Measurements from ENCODE around the gene ACIN1. TPM values are rescaled to one million over a fixed set of nuclear protein-coding genes. Genes with fewer than 3 reads are reported as not detected.
A peak's percentile ranks its signal among the peaks of the same experiment; 100 is the strongest.

Gene ACIN1
- total and polyA plus RNA-seq, 9 of the 15 experiments (the other 6 are each of a cell fraction or from before 2014, with no cell fraction given) = 5.0 to 196 (median 129) TPM

GRCh38 chr14:23021434-23021833 is 73.5 kb downstream of the ACIN1 start (continued):
- TF ChIP-seq ZNF277 (CRISPR knock-in tag; IDR thresholded peaks at IDR 0.05; ENCODE audit: borderline replicate concordance) = no peak
- TF ChIP-seq MAX (CRISPR knock-in tag; IDR thresholded peaks at IDR 0.05) = no peak
- peak; percentile 4; the same call in 1 of the 2 replicates for TF ChIP-seq EGR1 (conservative IDR thresholded peaks at IDR 0.05)
- TF ChIP-seq MAFK (IDR thresholded peaks at IDR 0.05; ENCODE audit: low read length) = no peak
- TF ChIP-seq TFAP4 (CRISPR knock-in tag; IDR thresholded peaks at IDR 0.05; ENCODE audit: borderline replicate concordance) = no peak
- 0 out of 4 replicates have a peak, but pooled peaks of 1 of the 2 experiments have one; percentile 48 for TF ChIP-seq FOXK2 (conservative IDR thresholded peaks at IDR 0.05 in 1 of 2, IDR thresholded peaks at IDR 0.05 in 1 of 2; ENCODE audit: low read depth in 2 of 2)
- no peak for TF ChIP-seq KLF10 (CRISPR knock-in tag; IDR thresholded peaks at IDR 0.05)
- TF ChIP-seq KDM1A (IDR thresholded peaks at IDR 0.05) = peak in 1 of 2 experiments; percentile 16; a peak in 1 of 4 replicates
- TF ChIP-seq POLR2B (IDR thresholded peaks at IDR 0.05; ENCODE audit: low read depth, partially characterized antibody) = peak; percentile 20
- TF ChIP-seq ARID1B (IDR thresholded peaks at IDR 0.05) = no peak
- TF ChIP-seq RCOR1 (IDR thresholded peaks at IDR 0.05; ENCODE audit: borderline replicate concordance in 1 of 2, low read depth in 2 of 2, low read length in 2 of 2) = no peak
- TF ChIP-seq SMAD4 (CRISPR knock-in tag; conservative IDR thresholded peaks at IDR 0.05) = no peak
- TF ChIP-seq ZNF77 (CRISPR knock-in tag; IDR thresholded peaks at IDR 0.05) = no peak
- TF ChIP-seq ZBTB2 (IDR thresholded peaks at IDR 0.05) = 0 out of 2 replicates have a peak, but pooled peaks have one; percentile 28
- no peak for TF ChIP-seq HMBOX1 (IDR thresholded peaks at IDR 0.05)
- no peak for TF ChIP-seq NFATC3 (IDR thresholded peaks at IDR 0.05)
- no peak for TF ChIP-seq DIDO1 (tag; IDR thresholded peaks at IDR 0.05; ENCODE audit: low read depth)
- TF ChIP-seq USF2 (CRISPR knock-in tag; IDR thresholded peaks at IDR 0.05) = peak; percentile 13; the same call in 1 of the 2 replicates
- TF ChIP-seq POLR2G (IDR thresholded peaks at IDR 0.05; ENCODE audit: low read depth, low read length) = no peak
- TF ChIP-seq MCM5 (IDR thresholded peaks at IDR 0.05; ENCODE audit: low read depth) = no peak
- TF ChIP-seq MNT (conservative IDR thresholded peaks at IDR 0.05) = 0 out of 4 replicates have a peak, but pooled peaks of 1 of the 2 experiments have one; percentile 37
- no peak for TF ChIP-seq FOXJ2 (tag; IDR thresholded peaks at IDR 0.05)

Data from K562 (cell line).